Right ventricle myocardium superior (tissue), 1 donor: ENCODE data around the gene SNED1. TPM values are rescaled to one million over a fixed set of nuclear protein-coding genes. Genes with fewer than 3 reads are reported as not detected.
A peak's percentile ranks its signal among the peaks of the same experiment; 100 is the strongest.

ENCODE experiments used
- ATAC-seq: fragments of 200-7000 bp; cut with Tn5 transposase; one replicate; pipeline ENCODE4 v1.9.1; 2020; ENCODE audit warnings: mild to moderate bottlenecking; ENCODE audit not compliant: poor library complexity
- DNase-seq: peaks from one replicate; pipeline ENCODE4 v3.0.0-alpha.2; 2020
- intact Hi-C: fragments of 100-400 bp; cut with DNase I; formaldehyde crosslinking; loops from one replicate; pipeline ENCODE4 v1.11.2; 2022
- total RNA-seq: library from RNA; stranded (reverse); fragmentation: NEBNext Ultra II Directional; extraction: Animal tissue kit (Norgen Biotek cat#: 25700); gene quantifications from one replicate; pipeline ENCODE4 v1.2.1, GENCODE V29; 2021
- donor health status: DM: no; HTN: yes; CAD: no; lungs with severe emphysema.

Gene SNED1
- total RNA-seq, 1 donor from 2014 or later = 8.0 TPM

DNA sequence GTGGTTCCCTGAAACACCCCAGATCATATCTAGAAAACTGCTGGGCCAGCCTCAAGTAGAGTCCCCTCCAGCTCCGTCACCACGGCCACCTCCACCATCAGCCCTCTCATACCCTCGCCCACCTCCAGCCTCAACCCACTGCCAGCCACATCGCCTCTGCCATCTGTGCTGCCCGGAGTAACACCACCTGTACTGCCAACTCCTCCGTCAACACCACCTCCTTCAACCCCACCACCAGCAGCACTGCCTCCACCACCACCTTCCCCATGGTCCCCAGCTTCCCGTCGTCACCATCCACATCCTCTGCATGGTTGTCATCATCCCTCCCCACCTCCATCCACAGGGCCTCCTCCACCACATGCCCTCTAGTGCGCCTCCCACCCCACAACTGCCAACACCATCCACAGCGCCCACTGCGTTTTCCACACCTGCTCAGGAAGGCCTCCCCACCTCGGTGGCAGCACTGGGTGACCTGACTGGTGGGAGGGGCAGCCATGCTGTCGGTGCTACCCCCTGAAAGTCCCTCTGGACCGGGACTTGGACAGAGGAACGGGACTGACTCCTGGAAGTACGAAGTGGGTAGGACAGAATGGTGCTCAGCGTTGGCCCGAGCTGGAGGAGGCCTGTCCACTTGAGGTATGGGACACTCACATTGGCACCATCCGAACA lies 1.6 kb downstream of the SNED1 start:
- DNase-seq (no peak), ATAC-seq (no peak)
- intact Hi-C loops = no loop called here

DNA sequence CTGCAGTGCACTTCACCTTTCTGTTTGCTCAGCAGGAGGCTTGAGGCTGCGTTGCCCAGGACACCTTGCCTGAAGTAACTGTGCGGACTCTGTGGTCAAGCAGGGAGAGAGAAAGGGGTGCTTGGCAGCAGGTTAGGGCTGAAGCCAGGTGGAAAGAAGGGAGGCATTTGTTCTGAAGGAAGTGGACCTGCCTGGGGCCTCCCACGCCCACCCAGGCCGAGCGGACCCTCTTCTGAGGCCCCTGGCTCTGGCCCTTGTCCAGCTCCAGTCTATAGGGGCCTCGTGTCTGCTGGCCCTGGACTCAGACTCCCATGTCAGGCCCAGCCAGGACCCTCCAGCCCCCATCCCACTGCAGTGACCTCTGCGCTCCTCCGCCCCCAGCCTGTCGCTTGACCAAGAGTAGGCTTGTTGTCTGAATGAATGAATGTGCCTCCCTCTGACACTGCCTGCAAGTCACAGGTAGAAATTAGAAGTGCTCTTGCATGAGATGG lies 2.5 kb downstream of the SNED1 start:
- intact Hi-C loops = no loop called here
- DNase-seq (peak; percentile 42), ATAC-seq (no peak)

GRCh38 chr2:241001413-241002274 lies 3.2 kb downstream of the SNED1 start:
- no peak for ATAC-seq
- intact Hi-C loops = no loop called here
- no peak for DNase-seq

DNA sequence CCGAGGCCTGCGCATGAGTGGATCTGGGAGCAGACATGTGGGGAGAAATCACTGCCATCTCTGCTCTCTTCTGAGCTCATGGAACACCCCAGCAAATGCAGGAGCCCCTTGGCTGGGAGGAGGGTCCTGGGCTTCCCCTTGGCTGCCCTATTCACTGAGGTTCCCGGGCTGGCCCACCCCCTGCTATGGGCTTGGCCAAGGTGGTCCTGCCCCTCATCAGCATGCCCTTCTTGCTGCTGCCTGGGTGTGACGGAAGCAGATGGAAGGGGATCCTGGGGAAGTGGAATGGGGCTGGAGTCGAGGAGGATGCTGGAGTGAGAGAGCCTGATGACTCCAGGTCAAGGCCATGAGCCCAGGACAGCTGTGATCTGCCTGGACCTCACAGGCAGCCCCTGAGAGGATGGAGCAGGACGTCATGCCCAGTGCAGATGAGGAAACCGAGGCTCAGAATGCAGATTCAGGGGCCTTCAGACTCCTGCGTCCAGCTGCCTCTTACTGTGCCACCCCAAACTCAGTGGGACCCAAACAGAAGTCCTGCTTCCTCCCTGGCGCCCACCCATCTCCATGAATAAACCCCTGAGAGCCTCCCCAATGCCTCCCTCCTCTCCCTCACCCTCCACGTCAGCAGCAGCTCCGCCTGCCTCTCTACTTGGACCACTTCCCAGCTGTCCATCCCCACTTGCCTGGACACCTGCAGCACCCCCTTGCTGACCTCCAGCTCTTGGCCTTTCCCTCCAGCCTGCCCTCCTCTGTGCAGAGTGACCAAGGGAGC lies 4.0 kb downstream of the SNED1 start:
- ATAC-seq (no peak), DNase-seq (no peak)
- intact Hi-C loops = no loop called here

DNA sequence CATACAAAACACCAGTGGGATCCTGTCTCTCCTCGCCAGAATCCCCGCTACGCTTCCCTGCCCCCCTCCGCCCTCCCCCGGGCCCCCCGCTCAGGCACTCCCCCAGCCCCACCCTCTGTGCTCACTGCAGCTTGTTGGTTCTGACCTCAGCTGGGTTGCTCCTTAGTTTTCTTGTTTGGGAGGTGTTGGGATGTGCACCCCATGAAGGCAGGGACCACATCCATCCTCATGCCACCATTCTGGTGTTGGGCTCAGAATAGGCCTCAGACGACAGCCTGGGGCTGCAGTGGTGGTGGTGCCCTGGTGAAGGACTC lies 4.6 kb downstream of the SNED1 start:
- intact Hi-C loops = no loop called here
- ATAC-seq (no peak), DNase-seq (no peak)

DNA sequence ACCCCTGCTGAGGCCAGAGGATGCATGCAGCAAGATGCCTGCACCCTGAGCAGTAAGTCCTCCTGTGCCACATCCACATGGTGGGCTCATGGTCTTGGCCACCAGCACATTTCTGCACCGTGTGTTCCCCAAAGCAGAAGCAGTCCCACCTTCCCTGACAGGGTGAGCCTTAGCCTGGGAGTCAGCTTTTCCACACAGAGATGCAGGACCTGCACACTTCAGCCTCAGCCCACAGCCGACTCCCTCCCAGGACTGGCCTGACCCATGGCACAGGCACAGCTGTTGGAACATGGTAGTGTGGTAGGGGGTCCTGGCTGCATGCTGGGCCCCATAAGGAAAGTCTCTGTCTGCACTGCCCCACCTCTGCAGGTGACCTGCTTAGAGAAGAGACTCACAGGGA lies 5.0 kb downstream of the SNED1 start:
- DNase-seq = no peak
- intact Hi-C loops = no loop called here
- ATAC-seq = no peak

- intact Hi-C loops = no loop called here
- ATAC-seq = no peak
- no peak for DNase-seq
Measured at GRCh38 chr2:241003830-241004564, 5.6 kb downstream of the SNED1 start.

DNA sequence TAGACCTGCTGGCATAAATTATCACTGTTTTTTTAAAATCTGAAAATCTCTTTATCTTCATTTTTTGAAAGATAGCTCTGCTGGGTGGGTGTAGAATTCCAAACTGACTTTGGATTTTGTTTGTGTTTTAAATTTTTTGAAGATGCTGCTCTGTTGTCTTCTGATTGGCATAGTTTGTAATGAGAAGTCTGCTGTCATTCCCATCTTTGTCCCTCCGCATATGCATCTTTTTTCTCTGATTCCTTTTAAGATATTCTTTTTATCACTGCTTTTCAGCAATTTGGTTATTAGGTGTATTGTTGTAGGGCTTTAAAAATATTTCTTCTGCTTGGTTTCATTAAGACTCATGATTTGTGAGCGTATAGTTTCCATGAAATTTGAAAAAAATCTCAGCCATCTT lies 7.2 kb downstream of the SNED1 start:
- ATAC-seq (no peak), DNase-seq (no peak)
- intact Hi-C loops = no loop called here

GRCh38 chr2:241006412-241006811 lies 8.0 kb downstream of the SNED1 start:
- ATAC-seq (no peak), DNase-seq (no peak)
- intact Hi-C loops = no loop called here

- DNase-seq = no peak
- intact Hi-C loops = no loop called here
- no peak for ATAC-seq
Measured at GRCh38 chr2:241007111-241007510, 8.7 kb downstream of the SNED1 start.

DNA sequence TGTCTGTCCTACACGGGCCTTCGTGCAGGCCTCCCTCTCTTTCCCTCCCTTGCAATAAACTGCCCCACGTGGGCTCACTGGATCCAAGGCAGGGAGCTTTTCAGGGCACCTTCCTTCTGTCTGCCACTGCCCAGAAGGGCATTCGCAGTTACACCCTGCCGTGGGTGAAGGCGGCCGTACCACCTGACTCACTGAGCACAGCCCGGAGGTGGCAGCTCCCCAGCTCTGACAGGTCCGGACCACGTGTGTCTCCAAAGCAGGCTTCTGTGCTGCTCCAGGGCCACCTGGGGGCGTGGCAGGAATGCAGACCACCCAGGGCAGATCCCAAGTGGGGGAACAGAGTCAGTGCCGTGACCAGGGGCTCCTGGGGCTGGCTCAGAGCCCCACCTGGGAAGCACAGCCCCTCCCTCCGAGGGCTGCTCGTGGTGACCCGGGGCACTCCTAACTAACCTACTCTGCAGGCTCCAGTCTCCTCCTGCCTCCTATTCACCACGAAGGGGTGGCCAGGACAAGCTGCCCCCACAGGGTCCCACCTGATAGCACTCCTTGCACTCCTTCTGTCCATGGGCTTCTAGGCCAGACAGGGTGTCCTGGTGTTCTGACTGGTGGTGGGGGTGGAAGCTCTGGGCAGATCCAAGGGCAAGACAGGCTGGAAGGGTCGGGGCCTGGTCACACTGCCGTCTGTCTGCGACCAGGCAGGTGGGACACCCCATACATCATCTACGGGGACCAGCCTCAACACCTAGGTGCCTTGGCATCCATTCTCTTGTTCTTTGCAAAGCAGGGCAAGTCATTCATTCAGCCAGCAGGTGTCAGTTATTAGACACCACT lies 9.7 kb downstream of the SNED1 start:
- intact Hi-C loops = no loop called here
- peak; percentile 81 for ATAC-seq

DNA sequence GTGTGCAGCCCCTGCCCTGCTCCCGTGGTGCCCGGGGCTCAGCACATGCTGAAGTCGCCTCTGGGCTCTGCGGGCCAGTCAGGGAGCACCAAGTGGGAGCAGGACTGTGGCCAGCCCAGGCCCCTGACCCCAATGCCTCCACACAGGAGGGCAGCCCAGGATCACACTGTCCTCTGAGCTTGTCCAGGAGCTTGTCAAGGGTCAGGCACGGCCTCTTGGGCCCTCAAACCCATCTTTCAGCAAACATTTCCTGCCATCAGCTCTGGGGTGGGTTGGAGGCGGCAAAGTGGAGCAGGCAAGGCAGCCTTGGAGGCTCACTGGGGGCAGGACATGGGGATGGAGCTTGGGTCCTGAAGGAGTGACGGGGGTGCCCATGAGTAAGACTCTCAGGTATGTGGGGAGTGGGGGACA lies 10.3 kb downstream of the SNED1 start:
- DNase-seq (no peak), ATAC-seq (no peak)
- intact Hi-C loops = no loop called here

More for the DNA sequence above, 9.7 kb downstream of the SNED1 start:
- DNase-seq = no peak

GRCh38 chr2:241009191-241009590 lies 10.8 kb downstream of the SNED1 start:
- no peak for ATAC-seq
- intact Hi-C loops = no loop called here
- no peak for DNase-seq

DNA sequence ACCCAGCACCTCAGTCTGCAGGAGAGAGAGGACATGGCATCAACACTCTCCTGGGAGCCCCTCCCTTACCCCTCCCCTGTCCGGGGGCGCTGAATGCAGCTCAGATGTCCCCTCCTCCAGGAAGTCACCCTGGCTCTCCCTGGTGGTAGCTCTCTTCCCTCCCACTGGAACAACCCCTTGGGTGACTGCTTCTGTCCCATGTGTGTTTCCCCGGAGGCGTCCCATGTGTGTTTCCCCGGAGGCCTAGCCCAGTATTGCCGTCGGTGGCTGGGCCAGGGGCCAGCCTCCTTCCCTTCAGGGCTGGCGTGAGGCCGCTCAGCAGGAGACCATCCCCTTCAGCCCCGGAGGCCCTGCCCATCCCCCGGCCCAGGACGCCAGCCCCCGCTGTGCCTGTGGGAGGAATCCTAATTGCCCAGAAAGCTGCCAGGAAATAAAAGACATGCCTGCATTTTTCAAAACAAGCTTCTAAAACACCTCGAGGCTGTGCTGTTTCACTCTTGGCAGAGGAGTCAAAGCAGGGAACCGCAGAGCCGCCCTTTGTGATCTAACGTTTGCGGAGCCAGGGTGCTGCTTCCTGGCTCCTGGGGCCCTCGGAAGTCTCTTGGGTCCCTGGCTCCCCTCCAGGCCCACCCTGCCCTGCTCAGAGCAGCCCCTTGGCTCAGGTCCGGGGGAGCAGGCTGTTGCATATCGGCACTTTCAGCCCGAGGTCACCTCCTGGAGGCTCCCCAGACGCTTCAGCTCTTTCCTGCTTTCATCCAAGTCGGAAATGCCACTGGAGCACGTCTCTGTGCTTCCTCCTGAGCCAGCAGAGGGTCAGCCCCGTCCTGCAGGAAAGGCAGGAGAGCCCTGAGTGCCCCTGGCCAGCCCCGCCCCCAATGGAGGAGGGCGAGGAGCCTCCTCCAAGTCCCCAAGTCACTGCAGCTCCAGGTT lies 11.4 kb downstream of the SNED1 start:
- DNase-seq = peak; percentile 73
- ATAC-seq = peak; percentile 43
- intact Hi-C loops = no loop called here

GRCh38 chr2:241010531-241011295 lies 12.3 kb downstream of the SNED1 start:
- peak; percentile 17 for DNase-seq
- intact Hi-C loops = no loop called here
- no peak for ATAC-seq

- DNase-seq (peak; percentile 30), ATAC-seq (no peak)
- intact Hi-C loops = no loop called here
Measured at GRCh38 chr2:241011296-241011600, 12.8 kb downstream of the SNED1 start.
